Activated effector memory CD4-positive, alpha-beta T cell treated with Interleukin-2 at 50 U/mL for 16 hours (primary cell): ENCODE data around the gene VPS13A.
"Not testable (repeated sequence)": the region's sequence is repeated elsewhere in the genome, so short reads cannot be mapped to it uniquely, and the experiment has no call there.

Source experiments
- DNase-seq: peaks from one replicate; pipeline ENCODE4 v3.0.0-alpha.2; 2020

The VPS13A gene

DNA sequence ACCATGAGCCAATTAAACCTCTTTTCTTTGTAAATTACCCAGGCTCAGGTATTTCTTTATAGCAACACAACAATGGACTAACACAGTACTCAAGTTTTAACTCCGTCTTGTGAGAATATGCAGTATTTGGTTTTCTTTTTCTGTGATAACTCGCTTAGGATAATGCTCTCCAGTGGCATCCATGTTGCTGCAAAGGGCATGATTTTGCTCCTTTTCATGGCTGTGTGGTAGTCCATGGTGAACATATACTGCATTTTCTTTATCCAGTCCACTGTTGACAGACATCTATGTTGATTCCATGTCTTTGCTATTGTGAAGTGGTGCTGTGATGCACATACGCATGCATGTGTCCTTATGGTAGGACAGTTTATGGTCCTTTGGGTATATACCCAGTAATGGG is 10.9 kb downstream of the VPS13A start:
- no peak for DNase-seq

DNA sequence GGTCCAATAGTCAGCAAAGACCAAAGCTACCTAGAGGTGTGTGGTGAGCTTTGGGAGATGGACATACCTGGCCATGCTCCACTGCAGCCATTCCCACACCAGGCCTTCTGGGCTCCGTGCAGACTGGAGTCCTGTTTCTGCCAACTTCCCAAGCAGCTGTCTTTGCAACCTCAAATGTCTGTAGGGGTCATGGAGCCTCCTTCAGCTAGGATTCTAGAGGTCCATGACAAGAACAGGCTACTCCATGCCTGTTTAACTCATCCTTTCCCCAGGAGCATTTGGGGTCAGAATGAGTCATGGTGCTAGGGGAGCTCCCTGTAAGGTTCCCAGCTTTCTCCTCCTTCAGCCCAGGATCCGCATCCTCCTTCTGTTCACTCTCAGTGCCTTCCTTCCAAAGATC is 17.1 kb downstream of the VPS13A start:
- DNase-seq, result no peak

DNA sequence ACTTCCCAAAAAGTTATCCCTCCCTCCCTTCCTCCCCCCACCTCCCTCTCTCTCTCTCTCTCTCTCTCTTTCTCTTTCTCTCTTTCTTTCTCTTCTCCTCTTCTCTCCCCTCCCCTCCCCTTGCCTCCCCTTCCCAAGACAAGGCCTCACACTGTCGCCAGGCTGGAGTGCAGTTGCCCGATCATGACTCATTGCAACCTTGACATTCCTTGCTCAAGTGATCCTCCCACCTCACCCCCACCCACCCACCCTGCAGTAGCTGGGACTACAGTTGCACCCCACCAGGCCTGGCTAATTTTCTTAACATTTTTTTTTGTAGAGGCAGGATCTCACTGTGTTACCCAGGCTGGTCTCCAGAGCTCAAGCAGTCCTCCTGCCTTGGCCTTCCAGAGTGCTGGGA is 32.8 kb downstream of the VPS13A start:
- DNase-seq, result no peak

DNA sequence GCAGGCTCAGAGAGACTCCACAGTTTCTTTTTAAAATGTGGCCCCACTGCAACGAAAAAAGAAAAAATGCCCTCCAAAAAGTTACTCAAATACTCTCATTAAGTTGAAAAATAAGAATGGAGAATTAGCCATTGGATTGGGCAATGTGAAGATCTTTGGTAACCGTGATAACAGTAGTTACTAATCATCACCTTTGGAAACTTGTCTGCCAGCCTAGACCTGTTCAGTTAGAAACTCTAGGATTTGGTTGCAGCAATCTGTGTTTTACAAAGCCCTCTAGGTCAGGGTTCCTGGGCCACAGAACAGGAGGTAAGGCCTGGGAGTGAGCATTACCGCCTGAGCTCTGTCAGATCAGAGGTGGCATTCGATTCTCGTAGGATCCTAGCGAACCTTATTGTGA is 34.2 kb downstream of the VPS13A start:
- no peak for DNase-seq

DNA sequence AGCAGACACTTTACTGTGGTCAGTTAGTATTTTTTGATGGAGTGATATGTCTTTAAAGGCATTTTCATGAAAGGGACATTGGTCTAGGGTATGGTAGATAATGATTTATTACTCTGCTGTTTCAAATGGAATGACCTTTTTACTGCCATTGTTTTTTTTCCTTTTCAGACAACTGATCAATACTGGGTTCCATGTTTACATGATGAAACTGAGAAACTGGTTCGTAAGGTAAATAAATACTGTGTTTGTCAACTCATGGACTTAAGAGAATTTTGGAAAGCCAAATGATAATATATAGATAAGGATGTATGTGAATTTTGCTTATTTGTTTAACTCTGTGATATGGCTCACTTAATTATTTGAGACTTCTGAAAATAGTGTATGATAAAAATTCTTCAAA is 35.5 kb downstream of the VPS13A start:
- DNase-seq, result no peak

DNA sequence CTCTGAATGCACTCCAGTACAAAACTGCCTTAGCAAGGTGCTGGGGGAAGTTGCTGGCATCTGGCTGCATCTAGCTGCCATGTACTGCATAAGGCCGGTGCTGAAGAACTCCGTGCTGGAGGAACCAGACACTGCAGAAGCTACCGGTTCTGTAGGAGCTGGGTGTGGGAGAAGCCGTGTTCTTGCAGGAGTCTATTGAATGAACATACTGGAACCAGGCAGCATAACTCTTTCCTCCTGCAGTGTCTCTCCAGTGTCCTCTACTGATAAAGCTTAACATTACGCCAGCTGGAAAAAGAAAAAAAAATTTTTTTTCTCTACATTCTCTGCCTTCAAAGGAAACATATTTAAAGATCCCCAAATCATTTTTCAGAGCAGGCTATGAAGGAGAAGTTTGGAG is 38.5 kb downstream of the VPS13A start:
- no peak for DNase-seq

DNA sequence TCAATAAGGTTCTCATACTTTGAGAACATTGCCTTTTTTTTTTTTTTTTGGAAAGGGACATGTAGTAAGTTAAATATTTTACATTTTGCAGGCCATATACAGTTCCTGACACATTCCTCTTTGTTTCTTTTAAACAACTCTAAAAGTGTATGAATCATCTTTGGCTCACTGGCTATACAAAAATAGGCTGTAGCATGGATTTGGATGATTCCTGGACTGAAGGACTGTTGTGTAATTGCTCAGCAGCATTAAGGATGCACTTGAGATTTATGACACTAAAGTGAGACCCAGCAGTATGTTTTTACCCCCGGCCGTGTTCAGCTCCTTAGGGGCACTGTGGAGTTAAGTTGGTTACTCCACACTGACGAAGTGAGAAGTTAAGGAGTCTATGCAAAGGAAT is 41.3 kb downstream of the VPS13A start:
- DNase-seq, result no peak

DNA sequence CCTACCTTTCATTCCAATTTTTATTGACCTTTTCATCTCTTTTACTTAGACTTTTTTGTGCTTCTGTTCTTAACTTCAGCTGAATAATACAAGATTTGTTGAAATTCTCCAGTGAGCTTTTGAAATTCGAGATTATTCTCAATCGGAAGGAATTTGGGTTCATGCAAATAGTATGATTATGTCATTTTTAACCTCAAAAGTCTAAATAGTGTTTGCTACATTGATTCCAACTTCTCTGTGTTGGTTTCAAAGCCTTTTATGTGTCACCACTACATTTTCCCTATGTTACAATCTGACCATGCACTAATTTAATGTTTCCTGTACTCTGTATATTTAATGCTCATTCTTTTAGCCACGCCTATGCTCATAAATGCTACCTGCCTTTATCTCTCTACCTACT is 44.1 kb downstream of the VPS13A start:
- no peak for DNase-seq

DNA sequence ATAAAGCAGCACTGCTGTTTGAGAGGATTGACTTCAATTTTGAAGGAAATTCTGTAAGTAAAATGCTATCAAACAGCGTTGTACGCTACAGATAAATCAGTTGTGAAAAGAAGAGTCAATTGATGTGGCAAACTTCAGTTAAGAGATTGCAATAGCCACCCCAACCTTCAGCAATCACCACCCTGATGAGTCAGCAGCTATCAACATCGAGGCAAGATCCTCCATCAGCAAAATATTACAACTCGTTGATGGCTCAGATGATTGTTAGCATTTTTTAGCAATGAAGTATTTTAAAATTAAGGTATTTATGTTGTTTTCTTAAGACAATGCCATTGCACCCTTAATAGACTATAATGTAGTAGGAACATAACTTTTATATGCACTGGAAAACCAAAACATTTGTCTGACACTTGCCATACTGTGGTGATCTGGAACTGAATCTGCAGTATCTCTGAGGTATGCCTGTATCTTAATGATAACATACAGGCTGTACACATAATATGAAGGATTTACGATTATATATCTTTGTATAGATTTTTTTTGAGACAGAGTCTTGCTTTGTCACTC is 47.5 kb downstream of the VPS13A start:
- DNase-seq, result no peak

DNA sequence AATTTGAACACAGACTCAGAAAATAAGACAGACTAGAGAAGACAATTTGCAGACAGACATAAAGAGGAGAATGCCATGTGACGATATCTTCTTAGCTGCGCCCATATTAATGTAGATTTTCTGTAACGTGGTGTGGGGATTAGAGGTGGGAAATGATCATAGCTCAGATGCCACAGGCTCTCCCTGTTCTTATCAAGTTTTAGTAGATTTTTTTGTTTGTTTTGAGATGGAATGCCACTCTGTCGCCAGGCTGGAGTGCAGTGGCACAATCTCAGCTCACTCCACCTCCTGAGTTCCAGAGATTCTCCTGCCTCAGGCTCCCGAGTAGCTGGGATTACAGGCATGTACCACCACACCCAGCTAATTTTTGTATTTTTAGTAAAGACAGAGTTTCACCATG is 59.4 kb downstream of the VPS13A start:
- DNase-seq, result no peak

DNA sequence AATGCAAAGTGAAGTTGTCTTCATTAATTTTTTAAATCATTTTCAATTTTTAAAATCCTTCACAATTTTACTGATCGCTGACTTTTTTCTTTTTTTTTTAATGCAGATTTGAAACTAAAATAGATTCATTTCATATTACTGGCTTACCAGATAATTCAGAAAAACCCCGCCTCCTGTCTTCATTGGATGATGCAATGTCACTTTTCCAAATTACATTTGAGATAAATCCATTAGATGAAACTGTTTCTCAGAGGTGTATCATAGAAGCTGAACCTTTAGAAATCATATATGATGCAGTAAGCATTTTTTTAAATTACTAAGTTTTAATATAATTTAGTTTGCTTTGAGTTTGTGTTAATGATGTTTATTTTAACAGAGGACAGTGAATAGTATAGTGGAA is 60.6 kb downstream of the VPS13A start:
- DNase-seq, result no peak

DNA sequence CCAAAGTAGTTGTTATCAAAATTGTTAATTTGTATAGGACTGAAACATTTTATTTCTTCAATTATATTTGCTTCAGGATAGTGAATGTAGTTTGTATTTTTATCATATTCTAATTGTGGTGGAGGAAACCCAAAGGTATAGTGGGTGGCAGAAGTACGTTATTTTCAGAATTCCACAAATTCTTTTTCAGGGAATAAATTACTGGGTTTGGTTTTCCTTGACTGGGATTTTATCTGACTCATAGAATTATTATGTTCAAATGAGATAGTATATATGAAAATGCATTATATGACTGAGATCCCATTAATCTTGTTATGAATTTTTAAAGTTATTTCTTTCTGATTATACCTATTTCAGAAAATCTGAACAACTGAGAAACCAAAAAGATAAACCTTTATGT is 73.7 kb downstream of the VPS13A start:
- no peak for DNase-seq

DNA sequence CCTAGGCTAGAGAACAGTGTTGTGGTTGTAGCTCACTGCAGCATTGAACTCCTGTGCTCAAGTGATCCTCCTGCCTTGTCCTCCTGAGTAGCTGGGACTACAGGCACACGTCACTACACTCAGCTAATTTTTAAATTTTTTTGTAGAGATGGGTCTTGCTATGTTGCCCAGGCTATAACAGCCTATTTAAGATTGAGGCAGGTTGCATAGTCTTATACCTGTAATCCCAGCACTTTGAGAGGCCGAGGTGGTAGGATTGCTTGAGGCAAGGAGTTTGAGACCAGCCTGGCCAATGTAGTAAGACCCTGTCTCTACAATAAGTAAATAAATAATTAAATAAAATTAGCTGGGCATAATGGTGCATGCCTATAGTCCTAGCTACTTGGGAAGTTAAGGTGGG is 79.9 kb downstream of the VPS13A start:
- DNase-seq, result no peak

DNA sequence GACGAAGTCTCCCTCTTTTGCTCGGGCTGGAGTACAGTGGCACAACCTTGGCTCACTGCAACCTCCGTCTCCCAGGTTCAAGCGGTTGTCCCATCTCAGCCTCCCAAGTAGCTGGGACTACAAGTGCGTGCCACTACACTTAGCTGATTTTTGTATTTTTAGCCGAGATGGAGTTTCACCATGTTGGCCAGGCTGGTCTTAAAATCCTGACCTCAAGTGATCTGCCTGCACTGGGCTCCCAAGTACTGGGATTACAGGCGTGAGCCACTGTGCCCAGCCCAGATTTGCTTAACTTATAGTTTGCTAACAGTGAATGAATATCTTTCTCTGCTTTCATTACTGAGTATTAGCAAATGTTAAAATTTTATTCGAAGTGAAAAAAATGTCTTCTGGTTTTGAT is 84.3 kb downstream of the VPS13A start:
- no peak for DNase-seq

DNA sequence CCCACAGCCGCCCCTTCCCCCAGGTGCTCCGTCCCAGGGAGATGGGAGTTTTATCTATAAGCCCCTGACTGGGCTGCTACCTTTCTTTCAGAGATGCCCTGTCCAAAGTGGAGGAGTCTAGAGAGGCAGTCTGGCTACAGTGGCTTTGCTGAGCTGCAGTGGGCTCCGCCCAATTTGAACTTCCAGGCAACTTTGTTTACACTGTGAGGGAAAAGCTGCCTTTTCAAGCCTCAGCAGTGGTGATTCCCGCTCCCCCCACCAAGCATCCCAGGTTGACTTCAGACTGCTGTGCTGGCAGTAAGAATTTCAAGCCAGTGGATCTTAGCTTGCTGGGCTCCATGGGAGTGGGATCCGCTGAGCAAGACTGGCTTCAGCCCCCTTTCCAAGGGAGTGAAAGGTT is 90.4 kb downstream of the VPS13A start:
- not testable (repeated sequence) for DNase-seq

DNA sequence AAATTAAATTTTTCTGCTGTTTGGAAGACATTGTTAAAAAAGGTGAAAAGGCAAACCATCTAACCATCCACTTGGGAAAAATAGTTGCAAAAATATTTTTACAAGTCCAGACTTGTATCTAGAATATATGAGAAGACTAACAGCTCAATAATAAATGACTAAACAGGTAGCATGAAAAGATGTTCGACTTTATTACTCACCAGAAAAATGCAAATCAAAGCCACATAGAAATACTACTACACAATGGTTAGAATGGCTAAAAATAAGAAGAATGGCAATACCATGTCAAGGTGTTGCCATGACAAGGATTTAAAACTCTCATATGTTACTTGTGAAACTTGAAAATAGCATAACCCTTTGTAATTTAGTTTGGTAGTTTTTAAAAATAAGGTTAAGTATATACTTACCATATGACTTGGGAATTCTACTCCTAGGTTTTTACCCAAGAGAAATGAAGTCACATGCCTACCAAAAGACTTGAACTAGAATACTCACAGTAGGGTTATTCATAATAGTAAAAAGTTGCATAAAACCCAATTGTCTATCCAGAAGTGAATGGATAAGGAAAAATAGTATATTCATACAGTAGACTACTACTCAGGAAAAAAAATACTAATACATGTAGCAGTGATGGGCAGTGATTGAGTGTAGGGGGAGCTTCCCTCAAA is 93.8 kb downstream of the VPS13A start:
- DNase-seq, result no peak

DNA sequence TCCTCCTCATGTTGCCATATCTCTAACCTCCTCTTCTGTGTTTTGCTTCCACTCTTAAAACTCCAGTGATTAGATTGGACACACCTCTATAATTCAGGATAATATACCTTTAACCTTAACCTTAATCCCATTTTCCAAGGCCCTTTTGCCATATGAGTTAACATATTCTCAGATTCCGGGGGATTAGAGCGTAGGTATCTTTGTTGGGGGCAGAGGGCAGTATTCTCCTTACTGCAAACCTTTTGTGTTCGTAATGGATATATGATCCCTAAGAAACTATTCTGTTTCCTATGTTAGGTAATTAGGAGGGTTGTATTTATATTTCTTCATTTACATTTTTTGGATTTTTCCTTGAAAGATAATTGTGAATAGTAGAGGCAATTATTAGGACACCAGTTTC is 99.5 kb downstream of the VPS13A start:
- no peak for DNase-seq

DNA sequence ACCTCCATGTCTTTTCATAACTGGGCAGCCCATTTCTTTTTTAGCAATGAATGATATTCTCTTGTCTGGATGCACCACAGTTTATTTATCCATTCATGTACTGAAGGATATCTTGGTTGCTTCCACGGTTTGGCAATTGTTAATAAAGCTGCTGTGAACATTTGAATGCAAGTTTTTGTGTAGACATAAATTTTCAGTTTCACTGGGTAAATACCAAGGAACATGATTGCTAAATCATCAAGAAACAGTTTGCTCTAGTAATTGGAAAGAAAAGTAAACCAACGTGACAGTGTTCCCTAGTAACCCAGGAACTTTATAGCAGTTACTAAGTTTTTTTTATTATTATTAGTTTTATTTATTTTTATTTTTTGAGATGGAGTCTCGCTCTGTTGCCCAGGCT is 100.4 kb downstream of the VPS13A start:
- DNase-seq, result no peak

DNA sequence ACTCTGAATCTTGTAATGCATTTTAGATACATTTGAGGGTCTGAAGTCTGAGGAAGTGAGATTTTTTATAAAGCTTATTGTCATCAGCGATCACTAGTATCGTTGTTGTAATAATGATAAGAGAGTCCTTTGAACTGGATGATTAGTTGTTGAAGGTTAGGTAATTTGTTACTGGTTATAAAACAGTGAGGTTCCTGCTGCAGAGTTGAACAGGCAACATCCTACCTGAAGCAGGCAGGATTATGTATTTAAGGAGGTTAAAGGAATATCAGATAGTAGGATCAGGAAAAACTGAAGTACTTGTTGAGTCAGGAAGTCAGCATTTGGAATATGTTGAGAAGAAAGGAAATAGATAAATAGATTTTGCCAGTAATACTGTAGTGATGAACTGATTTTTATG is 106.7 kb downstream of the VPS13A start:
- DNase-seq, result no peak

DNA sequence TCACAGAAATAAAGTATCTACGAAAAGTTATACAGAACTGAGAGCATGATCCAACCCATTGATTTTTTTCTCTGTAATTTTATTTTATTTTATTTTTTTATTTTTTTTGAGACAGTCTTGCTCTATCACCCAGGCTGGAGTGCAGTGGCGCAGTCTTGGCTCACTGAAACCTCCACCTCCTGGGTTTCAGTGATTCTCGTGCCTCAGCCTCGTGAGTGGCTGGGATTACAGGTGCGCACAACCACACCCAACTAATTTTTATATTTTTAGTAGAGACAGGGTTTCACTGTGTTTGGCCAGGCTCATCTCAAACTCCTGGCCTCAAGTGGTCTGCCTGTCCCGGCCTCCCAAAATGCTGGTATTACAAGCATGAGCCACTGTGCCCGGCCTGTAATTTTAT is 107.3 kb downstream of the VPS13A start:
- no peak for DNase-seq

DNA sequence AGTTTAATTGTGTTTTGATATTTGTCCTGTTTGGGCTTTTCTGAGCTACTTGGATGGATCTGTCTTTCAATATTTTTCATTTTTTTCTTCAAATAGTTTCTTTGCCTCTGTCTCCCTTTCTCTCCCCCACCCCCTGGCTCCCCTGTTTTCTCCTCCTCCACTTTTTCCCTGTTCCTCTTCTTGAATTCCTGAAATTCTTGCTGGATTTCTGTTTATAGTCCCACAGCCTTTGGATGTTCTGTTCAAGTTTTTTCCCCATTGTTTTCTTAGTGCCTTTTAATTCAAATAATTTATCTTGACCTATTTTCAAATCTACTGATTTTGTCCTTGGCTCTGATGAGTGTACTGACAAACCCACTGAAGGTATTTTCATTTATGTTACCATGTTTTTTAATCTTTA is 113.0 kb downstream of the VPS13A start:
- no peak for DNase-seq

DNA sequence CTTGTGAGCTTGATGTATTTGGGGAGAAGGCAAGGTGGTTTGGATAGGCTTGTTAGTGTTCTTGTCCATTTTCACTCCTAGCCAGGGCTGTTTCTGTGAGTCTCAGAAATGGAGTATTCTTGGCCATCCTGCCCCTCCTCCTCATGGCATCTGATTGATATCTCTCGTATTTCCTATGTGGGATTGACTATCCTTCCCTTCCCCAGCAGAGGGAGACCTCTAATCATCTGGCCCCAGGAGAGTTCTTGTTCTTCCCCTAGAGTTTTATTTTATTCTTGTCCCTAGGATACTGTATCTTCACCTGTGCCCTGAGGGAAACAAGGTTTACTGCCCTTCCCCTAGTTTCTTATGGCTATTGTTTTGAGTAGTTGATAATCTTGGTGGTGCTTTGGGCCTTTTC is 114.4 kb downstream of the VPS13A start:
- no peak for DNase-seq

DNA sequence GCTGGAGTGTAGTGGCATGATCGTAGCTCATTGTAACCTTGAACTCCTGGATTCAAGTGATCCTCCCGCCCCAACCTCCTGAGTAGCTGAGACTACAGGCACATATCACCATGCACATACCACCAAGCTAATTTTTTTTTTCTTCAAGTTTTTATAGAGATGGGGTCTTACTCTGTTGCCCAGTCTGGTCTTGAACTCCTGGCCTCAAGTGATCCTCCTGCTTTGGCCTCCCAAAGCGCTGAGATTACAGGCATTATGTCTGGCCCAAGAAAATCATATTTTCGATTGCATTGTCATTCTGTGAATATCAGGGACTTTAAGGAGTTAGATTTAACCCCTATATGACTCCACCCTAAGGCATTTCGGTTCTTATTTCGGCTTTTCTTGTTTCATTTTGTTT is 116.6 kb downstream of the VPS13A start:
- no peak for DNase-seq

DNA sequence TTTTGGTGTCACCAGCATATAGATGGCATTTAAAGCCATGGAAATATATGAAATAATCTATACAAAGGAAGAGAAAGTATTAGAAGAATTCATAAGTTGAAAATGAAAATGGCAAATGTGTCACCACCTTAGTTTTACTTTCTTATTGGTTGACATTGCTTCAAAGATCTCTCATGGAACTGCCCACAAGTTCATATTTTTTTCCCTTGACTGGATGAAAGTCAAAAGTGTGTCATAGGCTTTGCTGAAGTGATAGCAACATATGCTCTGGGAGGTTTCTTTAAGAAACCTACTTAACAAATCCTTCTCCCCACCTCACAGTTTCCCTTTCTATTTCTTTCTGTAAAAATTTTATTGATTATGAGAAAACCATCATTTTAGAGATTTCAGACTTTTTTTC is 127.2 kb downstream of the VPS13A start:
- no peak for DNase-seq

DNA sequence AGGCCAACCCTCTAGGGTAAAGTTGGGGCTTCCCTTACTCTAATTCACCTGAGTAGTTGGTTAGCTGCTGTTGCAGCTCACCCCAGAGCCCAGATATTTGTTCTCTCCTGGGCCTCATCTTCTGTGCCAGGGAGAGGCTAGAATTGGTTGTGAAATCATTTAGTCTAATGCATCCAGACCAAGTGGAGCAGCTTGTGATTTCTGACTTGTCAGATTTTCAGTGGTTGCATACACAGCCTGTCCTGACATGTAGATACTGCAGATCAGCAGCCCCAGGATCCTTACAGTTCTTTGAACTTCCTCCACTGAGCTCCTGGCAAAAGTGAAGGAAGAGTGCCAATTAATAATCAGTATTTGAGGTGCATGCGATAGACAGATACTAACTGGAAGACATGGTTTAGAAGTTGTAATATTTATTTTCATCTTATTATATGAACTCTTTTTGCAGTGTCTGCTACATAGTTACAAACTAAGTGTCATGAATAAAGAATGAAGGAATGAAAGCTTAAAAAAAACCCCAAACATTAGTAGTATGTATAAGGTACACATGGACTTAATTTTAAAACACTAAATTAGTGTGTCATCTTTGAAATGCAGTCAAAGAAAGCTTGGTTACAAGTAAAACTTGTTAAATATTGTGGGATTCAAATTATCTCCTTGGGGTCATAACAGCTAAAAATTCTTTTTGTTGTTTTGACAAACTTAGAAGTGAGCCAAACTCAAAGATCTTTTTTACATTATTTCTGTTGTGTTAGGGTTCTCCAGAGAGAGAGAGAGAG is 128.5 kb downstream of the VPS13A start:
- no peak for DNase-seq
